GM18498 (cell line): Measurements from ENCODE around the gene BSN.
"Not testable (repeated sequence)": the region's sequence is repeated elsewhere in the genome, so short reads cannot be mapped to it uniquely, and the experiment has no call there.

Source experiments
- ATAC-seq: cut with Tn5 transposase; IDR thresholded peaks from one replicate; pipeline ENCODE4 v1.9.1; 2021; ENCODE audit warnings: mild to moderate bottlenecking, moderate library complexity; ENCODE audit not compliant: unreplicated experiment

The BSN gene

DNA sequence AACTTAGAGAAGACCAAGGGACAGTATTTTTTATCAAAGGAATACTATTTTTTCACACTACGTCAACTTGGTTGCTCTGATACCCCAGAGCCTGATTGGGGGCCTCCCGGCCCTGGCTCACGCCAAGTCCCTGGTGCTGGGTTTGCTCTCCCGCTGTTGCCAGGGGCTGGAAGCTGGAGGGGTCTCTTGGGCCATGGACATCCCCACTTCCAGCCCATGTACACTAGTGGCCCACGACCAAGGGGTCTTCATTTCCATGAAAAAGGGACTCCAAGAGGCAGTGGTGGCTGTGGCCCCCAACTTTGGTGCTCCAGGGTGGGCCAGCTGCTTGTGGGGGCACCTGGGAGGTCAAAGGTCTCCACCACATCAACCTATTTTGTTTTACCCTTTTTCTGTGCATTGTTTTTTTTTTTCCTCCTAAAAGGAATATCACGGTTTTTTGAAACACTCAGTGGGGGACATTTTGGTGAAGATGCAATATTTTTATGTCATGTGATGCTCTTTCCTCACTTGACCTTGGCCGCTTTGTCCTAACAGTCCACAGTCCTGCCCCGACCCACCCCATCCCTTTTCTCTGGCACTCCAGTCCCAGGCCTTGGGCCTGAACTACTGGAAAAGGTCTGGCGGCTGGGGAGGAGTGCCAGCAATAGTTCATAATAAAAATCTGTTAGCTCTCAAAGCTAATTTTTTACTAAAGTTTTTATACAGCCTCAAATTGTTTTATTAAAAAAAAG, 20.3 kb upstream of the BSN start:
- ATAC-seq, result no peak

DNA sequence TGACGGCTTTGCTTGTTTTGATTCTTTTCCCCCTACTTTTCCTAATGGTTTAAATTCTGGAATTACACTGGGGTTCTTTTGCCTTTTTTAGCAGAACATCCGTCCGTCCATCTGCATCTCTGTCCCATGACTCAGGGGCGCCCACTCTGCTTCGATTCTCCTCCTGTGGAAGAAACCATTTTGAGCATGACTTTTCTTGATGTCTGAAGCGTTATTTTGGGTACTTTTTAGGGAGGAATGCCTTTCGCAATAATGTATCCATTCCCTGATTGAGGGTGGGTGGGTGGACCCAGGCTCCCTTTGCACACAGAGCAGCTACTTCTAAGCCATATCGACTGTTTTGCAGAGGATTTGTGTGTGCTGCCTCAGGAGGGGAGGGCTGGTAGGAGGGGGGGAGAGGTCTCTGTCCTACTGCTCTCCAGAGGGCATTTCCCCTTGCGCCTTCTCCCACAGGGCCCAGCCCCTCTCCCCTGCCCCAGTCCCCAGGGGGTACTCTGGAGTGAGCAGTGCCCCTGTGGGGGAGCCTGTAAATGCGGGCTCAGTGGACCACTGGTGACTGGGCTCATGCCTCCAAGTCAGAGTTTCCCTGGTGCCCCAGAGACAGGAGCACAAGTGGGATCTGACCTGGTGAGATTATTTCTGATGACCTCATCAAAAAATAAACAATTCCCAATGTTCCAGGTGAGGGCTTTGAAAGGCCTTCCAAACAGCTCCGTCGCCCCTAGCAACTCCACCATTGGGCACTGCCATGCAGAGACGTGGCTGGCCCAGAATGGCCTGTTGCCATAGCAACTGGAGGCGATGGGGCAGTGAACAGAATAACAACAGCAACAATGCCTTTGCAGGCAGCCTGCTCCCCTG, 19.5 kb upstream of the BSN start:
- ATAC-seq, result no peak

DNA sequence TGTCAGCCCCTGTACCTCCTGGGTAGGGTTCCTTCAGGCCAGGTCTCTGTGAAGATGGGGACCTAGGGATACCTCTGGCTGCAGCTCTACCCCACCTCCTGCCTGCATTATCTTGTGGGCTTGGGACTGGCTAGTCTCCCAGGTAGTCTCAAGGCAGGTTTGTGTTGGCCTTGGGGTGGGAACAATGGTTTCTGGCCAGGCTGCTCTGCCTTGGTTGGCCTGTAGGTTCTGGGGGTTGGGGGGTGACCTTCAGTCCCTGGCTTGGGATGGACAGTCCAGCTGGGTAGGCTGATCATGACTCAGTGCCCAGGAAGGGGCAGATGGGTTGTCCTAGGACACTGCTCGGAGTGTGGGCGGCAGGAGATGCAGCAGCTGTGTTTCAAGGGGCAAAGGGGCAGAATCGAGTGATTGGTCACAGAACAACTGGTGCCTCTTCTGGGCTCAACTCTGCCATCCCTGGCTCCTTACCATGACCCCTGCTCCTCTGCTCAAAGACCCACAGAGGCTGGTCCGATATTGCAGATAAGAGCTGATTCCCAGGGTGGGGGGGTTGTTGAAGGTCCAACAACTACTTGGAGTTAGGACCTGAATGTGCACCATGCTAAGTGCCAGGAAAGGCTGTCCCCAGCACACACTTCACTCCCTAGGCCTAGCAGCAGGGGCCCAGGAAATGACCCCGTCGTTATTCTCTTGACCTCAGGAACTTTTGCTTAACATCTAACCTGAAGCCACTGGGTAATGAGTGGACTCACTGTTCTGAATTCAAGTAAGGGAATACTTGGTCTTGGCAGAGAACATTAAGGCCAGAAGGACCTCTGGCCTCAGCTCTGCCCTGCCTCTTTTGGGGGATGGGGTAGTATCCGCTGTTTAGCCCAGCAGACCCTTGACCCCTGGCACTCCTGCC, 18.1 kb upstream of the BSN start:
- no peak for ATAC-seq

DNA sequence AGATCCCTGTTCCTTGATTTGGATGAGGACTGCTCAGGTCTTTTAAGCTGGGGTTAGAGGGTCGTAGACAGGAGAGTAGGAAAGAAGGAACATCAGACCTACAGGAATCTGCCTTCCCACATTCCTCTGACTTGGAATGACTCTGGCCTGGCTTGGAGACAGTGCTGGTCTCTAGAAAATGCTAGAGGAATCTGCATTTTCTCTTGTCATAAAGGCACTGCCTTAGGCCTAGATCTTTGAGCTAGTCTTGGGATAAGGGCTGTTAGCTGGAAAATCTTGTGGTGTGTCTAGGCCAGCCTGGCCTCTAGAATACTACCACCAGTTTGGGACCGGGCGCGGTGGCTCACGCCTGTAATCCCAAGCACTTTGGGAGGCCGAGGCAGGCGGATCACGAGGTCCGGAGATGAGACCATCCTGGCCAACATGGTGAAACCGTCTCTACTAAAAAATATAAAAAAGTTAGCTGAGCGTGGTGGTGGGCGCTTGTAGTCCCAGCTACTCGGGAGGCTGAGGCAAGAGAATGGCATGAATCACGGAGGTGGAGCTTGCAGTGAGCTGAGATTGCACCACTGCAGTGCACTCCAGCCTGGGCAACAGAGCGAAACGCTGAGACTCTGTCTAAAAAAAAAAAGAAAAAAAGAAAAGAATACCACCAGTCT, 17.3 kb upstream of the BSN start:
- ATAC-seq, result no peak

DNA sequence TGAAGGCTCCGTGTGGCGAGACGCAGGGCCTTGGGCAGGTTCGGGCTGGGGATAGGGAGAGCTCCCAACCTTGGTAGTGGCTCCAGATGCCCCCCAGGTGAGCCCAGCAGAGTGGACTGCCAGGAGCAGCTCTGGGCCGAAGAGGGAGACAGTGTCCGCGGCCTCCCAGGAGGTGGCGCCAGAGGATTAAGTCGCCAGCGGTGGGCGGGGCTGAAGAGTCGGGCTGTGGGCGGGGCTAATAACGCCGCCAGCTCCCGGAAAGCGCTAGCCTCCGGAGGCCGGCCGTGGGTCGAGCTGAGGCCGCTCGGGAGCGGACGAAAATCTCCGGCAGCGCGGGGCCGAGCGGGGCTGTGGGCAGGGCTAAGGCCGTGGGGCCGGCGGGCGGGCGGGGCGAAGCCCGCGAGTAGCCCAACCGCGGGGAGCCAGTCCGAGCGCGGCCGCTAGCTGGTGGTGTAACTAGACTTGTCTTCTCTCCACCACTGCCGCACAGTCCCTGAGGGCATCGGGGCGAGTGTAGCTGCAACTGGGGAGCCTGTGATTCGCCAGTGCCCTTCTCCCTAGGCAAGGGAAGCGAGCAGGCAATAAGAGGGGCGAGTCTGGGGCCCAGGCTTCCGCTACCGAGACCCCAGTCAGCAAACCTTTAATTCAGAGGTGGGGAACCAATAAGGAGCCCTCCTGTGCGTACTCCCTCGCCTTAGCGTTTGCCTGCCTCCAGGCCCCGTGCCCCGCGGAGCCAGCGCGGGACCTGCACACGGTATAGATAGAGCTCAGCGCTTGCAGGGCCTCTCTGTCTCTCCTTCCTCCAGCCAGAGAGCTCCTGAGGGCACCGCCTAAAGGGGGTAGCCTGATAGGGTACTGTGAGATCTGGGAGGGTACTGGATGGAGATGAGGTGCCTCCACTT, 14.4 kb upstream of the BSN start:
- peak; percentile 94 for ATAC-seq

DNA sequence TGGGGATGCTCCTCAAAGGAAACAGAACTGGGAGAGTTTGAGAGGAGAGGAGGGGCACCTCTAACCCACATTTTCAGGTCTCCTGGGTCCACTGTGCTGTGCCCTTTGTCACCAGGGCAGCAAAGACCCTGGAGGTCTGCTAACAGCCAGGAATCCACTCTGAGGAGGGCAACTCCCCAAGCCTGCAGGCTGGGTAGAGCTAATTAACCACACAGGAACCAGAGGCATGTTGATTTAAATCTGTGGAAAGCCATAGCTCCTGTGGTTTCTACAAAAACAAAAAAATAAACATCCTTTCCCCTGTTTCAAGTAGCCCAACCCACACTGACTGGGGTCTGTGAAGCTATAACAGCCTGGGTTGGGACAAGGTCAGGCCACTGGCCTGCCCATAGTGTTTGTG, 2.2 kb upstream of the BSN start:
- no peak for ATAC-seq

DNA sequence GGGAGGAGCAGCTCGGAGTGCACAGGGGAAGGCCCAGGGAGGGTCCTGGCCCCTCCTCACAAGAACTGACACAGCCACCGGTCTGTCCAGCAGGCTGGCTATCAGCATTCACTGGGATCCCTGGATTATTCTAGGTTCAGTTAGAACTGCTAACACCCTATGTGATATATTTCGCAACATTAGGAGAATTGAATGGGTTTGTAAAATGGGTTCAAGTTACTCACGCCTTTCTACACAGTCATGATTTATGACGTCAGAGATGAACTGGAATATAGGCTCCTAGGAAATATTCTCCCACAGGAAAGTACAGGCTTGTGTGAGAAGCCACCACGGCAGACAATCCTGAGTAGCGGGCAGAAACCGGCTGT, 969 bp upstream of the BSN start:
- no peak for ATAC-seq

DNA sequence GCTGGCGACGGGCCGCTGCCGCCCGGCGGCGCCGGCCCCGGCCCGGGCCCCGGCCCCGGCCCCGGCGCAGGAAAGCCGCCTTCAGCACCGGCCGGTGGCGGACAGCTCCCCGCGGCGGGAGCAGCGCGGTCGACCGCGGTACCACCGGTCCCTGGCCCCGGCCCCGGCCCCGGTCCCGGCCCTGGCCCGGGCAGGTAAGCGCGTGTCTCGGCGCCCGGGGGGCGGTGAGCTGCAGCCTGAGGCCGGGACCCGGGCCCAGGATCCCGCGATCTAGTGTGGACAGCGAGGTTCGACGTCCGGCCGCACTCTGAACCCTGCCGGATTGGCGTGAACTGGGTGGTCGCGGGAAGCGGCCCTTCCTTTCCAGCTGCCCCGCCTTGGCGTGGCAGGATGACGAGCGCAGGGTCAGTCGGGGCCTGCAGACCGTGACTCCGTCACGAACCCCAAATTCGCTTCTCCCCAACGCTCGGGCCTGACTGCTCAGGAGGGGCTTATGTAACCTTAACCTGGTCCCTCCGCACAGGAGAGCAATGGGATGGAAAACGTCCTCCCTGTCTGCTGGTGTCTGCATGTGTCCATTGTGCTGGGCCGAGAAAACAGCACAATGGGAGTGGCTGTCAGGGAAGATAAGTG, 472 bp downstream of the BSN start:
- ATAC-seq, result peak; percentile 60

DNA sequence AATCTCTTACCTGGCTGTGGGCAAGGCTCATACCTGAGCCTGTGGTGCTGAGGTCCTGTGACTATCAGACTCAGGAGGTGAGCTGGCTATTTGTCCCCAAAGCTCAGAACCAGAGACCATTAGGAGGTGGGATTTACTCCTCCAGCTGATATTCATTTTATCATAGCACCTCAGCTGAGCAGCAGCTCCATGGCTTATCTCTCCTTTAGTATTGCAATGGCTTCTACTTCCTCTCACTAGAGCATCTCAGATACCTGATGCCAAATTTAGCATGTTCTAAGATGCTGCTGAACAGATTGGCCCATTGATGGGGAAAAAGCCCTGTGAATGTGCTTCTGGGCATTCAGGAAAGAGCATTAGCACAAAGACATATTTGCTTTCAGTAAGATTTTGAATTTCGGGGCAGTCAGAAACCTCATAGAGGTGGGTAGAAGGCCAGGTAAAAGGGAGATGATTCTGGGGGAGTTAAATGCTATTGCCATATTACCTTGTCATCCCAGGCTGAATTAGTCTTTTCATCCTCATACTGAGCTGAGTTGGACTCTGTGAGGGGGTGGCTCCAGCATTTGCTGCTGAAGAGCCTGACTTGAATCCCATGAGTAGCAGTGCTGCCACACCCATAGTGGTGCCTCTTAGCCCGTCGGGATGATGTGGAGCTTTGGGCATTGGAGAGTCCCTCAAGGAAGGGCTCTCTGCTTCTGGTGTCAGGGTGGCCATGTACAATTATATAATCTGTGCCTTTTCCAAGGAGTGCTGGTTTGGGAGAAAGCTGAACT, 2.4 kb downstream of the BSN start:
- ATAC-seq, result no peak

DNA sequence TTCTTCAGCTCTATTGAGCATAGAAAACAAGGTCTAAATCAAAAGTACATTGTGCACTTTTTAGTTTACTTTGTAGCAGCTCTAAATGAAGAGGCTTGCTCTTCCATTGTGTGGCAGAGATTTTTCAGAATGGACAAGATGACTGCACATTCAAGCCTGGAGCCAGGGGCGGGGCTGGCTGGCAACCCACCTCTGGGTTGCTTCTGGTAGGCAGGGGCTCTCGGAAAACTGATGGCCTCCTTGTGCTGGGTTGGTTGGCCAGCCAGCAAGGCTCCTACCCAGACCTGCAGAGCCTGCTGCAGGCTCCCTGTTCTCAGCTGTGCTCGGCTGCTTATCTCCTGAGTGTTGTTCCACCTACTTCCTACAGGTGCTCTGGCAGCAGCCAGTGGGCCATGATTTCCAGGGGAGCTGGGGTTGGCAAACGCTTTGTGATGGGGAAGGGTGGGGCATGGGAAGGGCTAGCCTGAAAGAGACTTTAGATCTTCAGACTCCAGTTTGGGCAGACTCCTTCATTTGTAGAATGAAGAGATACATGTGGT, 8.8 kb downstream of the BSN start:
- ATAC-seq, result no peak

DNA sequence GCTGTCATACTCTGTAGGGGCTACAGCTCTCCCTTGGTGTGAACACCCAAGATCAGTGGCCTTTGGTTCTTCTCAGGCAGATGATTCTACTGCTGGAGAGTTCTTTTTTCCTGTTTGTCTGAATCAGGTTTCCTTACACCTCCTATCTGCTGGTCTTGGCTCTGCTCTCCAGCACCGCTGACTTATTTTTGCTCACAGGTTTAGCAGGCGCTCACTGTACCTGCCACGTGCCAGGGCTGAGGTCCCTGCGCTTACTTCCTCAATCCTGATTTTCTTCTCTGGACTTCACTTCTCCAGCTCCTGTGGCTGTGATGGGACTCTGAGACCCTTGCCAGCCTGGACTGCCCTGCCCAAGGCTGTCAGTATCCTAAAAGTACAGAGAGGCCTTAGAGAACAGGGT, 9.5 kb downstream of the BSN start:
- no peak for ATAC-seq

DNA sequence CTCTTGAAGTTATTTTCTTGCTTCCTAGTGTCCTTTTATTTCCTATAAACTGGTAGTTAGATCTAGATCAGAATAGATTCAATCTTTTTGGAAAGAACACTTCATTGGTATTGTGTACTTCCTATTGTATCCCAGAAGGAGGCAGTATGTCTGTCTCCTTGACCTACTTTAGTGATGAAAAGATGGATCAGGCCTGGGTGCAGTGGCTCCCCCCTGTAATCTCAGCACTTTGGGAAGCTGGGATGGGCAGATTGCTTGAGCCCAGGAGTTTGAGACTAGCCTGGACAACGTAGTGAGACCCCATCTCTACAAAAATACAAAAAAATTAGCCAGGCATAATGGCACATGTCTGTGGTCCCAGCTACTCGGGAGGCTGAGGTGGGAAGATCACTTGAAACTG, 12.0 kb downstream of the BSN start:
- no peak for ATAC-seq

DNA sequence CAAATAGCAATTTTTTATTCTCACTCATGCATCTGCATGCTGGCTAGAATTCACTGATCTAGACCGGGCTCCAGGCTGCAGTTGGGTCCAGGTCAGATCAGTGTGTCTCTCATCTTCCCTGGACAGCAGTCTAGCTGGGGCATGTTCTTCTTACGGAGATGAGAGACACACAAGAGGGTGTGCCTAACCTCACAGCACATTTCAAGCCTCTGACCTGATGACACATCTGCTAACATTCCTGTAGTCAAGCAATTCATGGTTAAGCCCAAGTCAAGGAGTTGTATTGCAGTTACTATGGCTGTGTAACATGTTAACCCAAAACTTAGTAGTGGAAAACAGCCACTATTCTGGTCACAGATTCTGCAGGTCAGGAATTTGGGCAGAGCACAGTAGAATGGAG, 13.1 kb downstream of the BSN start:
- ATAC-seq, result no peak

DNA sequence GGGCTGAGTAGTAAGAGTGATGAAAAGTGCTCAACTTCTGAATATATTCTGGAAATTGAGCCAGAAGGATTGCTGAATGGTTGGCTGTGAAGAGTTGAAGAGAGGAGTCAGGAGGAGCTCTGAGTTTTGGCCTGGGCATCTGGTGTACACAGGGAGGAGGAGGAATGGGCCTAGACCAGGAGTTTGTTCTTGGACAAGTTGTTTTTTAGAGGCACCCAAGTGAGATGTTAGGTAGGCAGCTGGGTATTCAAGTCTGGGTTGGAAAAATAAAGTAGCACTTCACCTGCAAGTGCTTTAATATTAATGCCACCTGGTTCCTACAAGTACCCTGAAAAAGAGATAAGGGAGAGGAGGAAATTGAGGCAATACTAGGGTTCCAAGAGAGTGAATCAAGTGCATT, 14.7 kb downstream of the BSN start:
- ATAC-seq, result no peak

DNA sequence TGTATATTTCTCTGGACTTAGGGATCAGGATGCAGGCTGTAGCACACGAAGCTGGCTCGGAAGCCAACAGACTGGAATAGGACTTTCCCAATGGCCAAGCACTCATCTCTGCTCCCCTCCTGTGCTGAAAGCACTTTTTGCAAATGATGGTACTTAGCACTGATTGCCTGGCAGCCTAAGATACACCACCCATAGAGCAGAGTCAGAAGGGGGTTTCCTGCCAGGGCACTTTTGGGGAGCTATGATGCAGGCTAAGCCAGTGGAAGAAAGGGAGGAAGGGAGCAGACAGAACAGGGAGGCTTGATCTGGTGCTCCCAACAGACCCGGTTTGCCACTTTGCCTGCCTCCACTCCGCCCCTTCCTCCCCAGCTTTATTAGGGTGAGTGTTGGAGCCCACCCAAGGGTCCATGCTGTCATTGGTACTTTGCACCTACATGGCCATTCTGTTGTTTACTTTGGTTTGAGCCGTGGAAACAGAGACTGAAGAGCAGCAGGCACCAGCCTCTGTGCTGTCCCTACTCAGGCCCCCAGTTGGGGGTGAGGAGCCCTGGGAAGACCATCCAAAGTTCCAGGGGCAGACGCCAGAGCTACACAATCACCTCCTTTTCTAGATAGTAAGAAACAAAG, 15.9 kb downstream of the BSN start:
- ATAC-seq, result no peak

DNA sequence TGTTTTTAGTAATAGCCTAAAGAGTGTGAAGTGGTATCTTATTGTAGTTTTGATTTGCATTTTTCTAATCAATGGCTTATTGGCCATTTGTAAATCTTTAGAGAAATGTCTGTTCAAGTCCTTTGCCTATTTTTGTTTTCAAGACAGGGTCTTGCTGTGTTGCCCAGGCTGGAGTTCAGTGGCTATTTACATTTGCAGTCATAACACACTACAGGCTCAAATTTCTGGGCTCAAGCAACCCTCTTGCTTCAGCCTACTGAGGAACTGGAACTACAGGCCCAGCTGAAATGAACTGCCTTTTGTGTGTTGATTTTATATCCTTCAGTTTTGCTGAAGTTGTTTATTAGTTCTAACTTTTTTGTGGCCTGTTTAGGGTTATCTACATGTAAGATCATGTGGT, 27.9 kb downstream of the BSN start:
- no peak for ATAC-seq

DNA sequence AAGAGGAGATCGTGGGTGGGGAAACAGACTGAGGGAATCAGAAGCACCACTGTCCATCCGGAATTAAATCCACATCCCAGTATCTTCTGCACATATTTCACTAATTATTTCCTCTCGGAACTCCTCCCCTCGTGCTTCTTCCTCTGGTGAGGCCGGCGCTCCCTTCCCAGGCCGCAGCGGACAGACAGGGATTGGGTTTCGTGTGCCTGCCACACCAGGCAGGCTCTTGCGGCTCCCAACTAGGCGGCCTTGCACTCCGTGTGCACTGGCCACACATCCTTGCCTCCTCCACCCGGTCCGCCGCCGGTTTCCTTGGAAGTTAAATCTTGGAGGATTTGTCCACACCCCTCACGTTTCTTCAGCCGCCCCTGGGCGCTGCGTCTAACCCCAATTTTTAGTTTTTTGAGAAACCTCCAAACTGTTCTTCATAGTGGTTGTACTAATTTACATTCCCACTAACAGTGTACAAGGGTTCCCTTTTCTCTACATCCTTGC, 31.0 kb downstream of the BSN start:
- ATAC-seq, result not testable (repeated sequence)

DNA sequence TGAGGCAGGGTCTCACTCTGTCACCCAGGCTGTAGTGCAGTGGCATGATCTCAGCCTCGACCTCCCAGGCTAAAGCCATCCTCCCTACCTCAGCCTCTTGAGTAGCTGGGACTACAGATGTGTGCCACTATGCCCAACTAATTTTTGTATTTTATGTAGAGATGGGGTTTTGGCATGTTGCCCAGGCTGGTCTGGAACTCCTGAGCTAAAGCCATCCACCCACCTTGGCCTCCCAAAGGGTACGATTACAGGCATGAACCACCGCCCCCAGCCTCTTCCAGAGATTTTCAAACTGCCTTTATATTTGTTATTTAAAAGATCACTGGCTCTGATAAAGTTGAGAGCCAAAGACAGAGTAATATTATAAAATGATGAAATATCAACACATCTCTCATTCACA, 37.3 kb downstream of the BSN start:
- ATAC-seq, result no peak
